ELR (cell line): ENCODE data around the gene RBM33.
A peak's percentile ranks its signal among the peaks of the same experiment; 100 is the strongest.

Source experiments
- DNase-seq: peaks from one replicate; pipeline ENCODE4 v3.0.0-alpha.2; 2015; ENCODE audit warnings: low read depth

RBM33 gene

GRCh38 chr7:155629171-155629570, 15.3 kb upstream of the RBM33 start:
- DNase-seq, result no peak

GRCh38 chr7:155631155-155631554, 13.3 kb upstream of the RBM33 start:
- no peak for DNase-seq

- DNase-seq, result no peak
Measured at GRCh38 chr7:155635817-155636216, 8.6 kb upstream of the RBM33 start.

GRCh38 chr7:155637155-155637554, 7.3 kb upstream of the RBM33 start:
- DNase-seq, result no peak

GRCh38 chr7:155638366-155638765, 6.1 kb upstream of the RBM33 start:
- no peak for DNase-seq

GRCh38 chr7:155639958-155640520, 4.4 kb upstream of the RBM33 start:
- DNase-seq, result no peak

- no peak for DNase-seq
Measured at GRCh38 chr7:155640629-155641028, 3.8 kb upstream of the RBM33 start.

- DNase-seq, result peak; percentile 36
Measured at GRCh38 chr7:155643804-155644177, 670 bp upstream of the RBM33 start.

GRCh38 chr7:155644971-155645509, 579 bp downstream of the RBM33 start:
- DNase-seq, result peak; percentile 53

- DNase-seq, result no peak
Measured at GRCh38 chr7:155645662-155646061, 1.2 kb downstream of the RBM33 start.

GRCh38 chr7:155646669-155647068, 2.2 kb downstream of the RBM33 start:
- no peak for DNase-seq

- DNase-seq, result no peak
Measured at GRCh38 chr7:155647302-155647701, 2.8 kb downstream of the RBM33 start.

GRCh38 chr7:155647734-155648133, 3.3 kb downstream of the RBM33 start:
- no peak for DNase-seq

GRCh38 chr7:155648752-155649339, 4.4 kb downstream of the RBM33 start:
- no peak for DNase-seq

- no peak for DNase-seq
Measured at GRCh38 chr7:155649588-155649987, 5.1 kb downstream of the RBM33 start.

GRCh38 chr7:155652156-155653114, 8.0 kb downstream of the RBM33 start:
- DNase-seq, result peak; percentile 67

- DNase-seq, result no peak
Measured at GRCh38 chr7:155653803-155654202, 9.3 kb downstream of the RBM33 start.

- DNase-seq, result no peak
Measured at GRCh38 chr7:155656891-155657290, 12.4 kb downstream of the RBM33 start.

GRCh38 chr7:155660059-155660757, 15.7 kb downstream of the RBM33 start:
- peak; percentile 52 for DNase-seq

- DNase-seq, result no peak
Measured at GRCh38 chr7:155660758-155661093, 16.3 kb downstream of the RBM33 start.

GRCh38 chr7:155662343-155663043, 18.0 kb downstream of the RBM33 start:
- DNase-seq, result no peak

- DNase-seq, result no peak
Measured at GRCh38 chr7:155663937-155664336, 19.5 kb downstream of the RBM33 start.
